DMS114 treated with DMSO at 0.1 percent for 48 hours (cell line): ENCODE measurements around the gene DLX5.
"Not testable (repeated sequence)": the region's sequence is repeated elsewhere in the genome, so short reads cannot be mapped to it uniquely, and the experiment has no call there.

Experiments
- DNase-seq: peaks from one replicate; lab custom pipeline; 2025; ENCODE audit not compliant: unreplicated experiment; lab: John Stamatoyannopoulos, UW

DLX5 gene

GRCh38 chr7:97024209-97025129 lies at the start of gene DLX5:
Gene DLX5, minus strand, starts transcription at chr7:97024831. Its CDS starts 208 bp downstream, at chr7:97024623.
- peak; percentile 43 for DNase-seq

- DNase-seq = not testable (repeated sequence)
Observed at GRCh38 chr7:97072025-97072424, 47.4 kb upstream of the DLX5 start.

- DNase-seq = peak; percentile 50
Observed at GRCh38 chr7:97064972-97065587, 40.4 kb upstream of the DLX5 start.

- no peak for DNase-seq
Observed at GRCh38 chr7:97064020-97064419, 39.4 kb upstream of the DLX5 start.

- DNase-seq = no peak
Observed at GRCh38 chr7:97043281-97043680, 18.6 kb upstream of the DLX5 start.

GRCh38 chr7:97039374-97040065 lies 14.9 kb upstream of the DLX5 start:
- no peak for DNase-seq

GRCh38 chr7:97034213-97034852 lies 9.7 kb upstream of the DLX5 start:
- DNase-seq = not testable (repeated sequence)

GRCh38 chr7:97027427-97028234 lies 3.0 kb upstream of the DLX5 start:
- DNase-seq = peak; percentile 68

- no peak for DNase-seq
Observed at GRCh38 chr7:97026715-97027426, 2.2 kb upstream of the DLX5 start.

GRCh38 chr7:97025983-97026714 lies 1.5 kb upstream of the DLX5 start:
- DNase-seq = no peak

GRCh38 chr7:97025130-97025499 lies 484 bp upstream of the DLX5 start:
- no peak for DNase-seq

- no peak for DNase-seq
Observed at GRCh38 chr7:97022491-97023306, 1.9 kb downstream of the DLX5 start.

GRCh38 chr7:97021747-97022490 lies 2.7 kb downstream of the DLX5 start:
- no peak for DNase-seq

GRCh38 chr7:97020996-97021746 lies 3.5 kb downstream of the DLX5 start:
- DNase-seq = no peak

- DNase-seq = no peak
Observed at GRCh38 chr7:97020601-97020995, 4.0 kb downstream of the DLX5 start.

GRCh38 chr7:97019710-97020225 lies 4.9 kb downstream of the DLX5 start:
- no peak for DNase-seq
